GM12874 (cell line): ENCODE measurements around the gene KAZN.

ENCODE experiments used
- TF ChIP-seq, protein P1 (sequence below): IDR thresholded peaks from 2 replicates; pipeline ENCODE4 v1.5.1; 2011; ENCODE audit warnings: low read depth, mild to moderate bottlenecking, control low read depth, low read length, moderate library complexity; ENCODE audit not compliant: insufficient read depth

Gene KAZN

DNA sequence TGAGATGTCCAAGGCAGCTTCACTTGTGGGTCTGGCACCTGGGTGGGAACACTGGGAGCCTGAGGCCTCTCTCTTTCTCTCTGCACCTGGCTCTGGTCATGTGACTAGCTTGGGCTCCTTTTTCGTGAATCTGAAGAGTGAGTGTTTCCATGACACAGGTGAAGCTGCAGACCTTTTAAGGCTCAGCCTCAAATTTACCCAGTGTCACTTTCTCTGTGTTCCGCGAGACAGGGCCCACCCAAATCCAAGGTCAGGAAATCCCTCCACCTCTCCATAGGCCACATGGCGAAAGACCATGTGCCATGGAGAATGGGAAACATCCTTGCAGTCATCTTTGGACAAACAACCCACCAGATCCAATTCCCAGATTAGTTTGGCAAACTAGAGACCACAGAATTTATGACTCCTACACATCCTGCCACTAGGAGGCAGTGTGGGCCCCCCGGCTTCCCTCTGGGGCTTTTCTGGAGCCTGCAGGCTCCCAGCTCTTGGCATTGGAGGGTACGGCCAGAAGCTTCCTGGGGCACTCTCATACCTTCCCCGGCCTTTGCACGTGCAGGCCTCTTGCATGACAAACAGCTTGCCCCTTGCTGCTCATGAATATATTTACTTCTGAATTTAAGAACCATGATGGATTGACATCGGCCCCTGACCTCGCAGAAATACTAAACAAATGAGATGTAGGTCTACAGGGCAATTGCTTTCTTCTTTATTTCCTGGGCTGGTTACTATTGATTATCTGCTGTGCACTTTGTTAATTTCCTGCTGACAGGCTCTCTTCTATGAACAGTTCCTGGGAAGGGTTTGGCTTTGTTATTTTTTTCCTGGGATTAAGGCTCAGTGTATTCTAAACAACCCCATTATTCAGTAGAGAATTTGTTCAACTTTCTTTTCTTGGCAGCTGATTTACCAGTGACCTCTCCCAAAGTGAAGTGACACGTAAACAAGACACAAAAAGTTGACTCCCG, 180.7 kb downstream of the KAZN start:
- TF ChIP-seq, protein P1, sequence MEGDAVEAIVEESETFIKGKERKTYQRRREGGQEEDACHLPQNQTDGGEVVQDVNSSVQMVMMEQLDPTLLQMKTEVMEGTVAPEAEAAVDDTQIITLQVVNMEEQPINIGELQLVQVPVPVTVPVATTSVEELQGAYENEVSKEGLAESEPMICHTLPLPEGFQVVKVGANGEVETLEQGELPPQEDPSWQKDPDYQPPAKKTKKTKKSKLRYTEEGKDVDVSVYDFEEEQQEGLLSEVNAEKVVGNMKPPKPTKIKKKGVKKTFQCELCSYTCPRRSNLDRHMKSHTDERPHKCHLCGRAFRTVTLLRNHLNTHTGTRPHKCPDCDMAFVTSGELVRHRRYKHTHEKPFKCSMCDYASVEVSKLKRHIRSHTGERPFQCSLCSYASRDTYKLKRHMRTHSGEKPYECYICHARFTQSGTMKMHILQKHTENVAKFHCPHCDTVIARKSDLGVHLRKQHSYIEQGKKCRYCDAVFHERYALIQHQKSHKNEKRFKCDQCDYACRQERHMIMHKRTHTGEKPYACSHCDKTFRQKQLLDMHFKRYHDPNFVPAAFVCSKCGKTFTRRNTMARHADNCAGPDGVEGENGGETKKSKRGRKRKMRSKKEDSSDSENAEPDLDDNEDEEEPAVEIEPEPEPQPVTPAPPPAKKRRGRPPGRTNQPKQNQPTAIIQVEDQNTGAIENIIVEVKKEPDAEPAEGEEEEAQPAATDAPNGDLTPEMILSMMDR: peak; percentile 69

DNA sequence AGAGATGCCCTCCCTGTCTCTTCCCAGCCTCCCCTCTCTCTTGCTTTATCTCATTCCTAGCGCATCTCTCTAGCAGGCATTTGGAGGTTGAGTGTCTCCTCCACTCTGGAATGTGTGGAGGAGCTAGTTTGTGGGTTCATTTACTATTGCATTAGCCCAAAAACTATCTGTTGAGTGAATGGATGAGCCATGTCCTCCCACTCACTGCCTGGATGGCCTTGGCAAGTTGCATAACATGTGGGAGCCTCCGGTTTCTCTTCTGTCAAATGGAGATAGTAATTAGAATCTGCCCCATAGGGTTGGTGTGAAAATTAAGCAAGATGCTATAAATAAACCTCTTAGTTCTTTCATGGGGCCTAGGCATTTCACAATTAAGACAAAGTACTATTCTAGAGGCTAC, 181.8 kb downstream of the KAZN start:
- TF ChIP-seq, protein P1: no peak

DNA sequence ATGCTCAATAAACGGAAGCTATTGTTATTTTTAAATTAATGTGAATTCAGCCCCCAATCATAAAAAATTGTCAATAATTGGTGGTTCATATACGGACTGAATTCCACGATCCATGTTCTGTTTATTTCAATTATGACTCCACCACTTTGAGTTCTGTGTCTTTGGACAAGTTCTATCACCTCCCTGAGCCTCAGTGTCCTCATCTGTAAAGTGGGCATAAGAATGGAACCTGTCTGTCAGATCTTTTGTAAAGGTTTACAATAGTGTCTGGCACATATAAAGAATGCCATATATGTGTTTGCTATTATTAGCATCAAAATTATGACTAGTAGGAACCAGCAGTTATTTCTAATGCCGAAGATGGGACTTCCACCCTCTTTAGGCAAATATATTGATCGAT, 183.3 kb downstream of the KAZN start:
- TF ChIP-seq, protein P1: no peak

DNA sequence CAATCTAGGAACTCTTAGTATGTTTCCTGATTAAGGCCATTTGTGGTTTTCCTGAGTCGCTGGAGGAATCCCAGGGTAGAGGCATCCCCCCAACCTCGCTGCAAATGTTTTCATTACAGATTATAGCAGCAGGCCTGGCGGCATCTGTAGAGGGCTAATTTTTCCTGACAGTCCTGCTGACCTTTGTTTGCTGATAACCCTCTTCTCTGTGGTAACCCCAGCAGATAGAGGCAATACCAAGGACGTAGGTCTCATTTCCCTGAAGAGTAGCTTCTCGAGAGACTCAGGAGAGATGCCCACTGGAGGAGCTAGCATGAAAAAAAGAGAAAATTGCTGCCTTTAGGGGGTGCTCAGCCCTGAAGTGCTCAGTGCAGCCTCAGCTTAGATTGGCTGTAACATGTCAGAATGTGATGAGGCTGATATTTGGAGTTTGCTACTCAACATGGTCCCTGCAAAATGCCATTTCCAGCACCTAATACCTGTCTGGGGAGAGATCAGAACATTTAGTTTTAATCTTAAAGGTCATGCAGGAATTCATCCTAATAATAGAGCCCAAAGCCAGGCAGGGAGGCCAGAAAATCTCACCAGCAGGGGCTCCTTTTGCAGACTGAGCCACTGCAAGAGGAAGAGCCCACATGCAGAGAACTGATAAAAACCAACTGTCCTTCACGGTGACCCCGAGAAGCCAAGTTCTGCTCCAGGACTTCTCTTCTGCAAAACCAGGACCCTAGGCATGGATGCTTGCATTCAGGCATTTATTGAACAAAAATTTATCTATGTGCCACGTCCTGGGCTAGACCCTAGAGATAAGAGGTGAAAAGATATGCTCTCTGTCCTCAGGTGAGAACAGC, 184.5 kb downstream of the KAZN start:
- TF ChIP-seq, protein P1: no peak

DNA sequence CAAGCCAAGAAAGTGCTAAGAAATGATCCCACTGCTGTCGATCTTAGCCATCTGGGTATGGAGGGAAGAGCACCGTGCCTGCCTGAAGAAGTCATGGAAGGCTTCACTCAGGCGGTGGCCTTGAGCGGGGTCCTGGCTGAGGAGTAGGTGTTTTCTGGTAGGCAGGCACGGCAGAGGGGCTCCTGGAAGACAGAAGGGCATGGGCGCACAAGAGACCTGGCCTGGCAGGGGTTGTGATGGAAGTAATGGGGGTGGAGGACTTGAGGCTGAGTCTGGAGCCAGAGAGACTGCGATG, 185.1 kb downstream of the KAZN start:
- TF ChIP-seq, protein P1: no peak

DNA sequence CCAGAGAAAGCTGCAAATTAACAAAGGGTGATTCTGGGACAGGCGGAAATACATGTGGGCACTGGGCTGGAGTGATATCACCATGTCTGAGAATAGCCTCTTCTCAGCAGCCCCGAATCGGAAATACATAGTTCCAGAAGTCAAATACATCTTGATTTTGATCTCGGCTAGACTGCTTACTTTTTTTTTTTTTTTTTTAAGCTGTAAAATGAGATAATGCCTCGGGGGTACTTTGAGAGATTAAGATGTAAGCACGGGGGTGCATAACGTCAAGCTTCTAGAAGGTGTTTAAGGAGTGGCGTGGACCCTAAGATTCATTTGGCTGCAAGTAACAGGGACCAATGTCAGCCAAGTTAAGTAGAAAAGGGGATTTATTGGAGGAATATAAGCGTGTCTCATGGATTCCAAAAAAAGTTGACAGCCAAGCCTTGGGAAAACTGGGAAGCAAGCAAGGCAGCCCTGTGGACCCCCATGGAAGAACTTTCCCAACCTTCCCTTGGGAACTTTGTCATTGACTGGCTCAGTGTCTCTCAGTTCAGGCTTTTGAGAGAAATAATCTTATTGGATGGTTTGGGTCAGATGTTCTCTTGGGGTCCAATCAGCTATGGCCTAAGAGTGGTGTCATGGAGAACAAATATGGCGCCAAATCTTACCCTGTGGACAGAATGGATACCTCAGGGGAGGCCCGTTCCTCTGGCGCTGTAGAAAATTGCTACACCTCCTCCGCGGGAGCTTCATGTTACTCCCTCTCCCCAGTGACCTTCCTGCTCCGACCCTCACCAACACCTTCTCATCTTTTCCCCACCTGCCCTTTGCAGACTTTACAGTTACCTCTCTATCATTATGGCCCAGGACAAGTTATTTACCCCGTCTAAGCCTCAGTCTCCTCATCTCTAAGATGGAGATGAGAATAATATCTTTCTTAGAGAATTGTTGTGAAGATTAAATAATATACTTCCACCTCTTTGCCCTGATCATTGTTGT, 186.6 kb downstream of the KAZN start:
- TF ChIP-seq, protein P1: no peak
